ENCODE results near the gene ANKMY1. TPM values are rescaled to one million over a fixed set of nuclear protein-coding genes. Genes with fewer than 3 reads are reported as not detected.

The ANKMY1 gene
- total and polyA plus RNA-seq, 2 of the 8 experiments (the other 6 are each of a cell fraction or from before 2014, with no cell fraction given) = 4.5 to 4.8 TPM

DNA sequence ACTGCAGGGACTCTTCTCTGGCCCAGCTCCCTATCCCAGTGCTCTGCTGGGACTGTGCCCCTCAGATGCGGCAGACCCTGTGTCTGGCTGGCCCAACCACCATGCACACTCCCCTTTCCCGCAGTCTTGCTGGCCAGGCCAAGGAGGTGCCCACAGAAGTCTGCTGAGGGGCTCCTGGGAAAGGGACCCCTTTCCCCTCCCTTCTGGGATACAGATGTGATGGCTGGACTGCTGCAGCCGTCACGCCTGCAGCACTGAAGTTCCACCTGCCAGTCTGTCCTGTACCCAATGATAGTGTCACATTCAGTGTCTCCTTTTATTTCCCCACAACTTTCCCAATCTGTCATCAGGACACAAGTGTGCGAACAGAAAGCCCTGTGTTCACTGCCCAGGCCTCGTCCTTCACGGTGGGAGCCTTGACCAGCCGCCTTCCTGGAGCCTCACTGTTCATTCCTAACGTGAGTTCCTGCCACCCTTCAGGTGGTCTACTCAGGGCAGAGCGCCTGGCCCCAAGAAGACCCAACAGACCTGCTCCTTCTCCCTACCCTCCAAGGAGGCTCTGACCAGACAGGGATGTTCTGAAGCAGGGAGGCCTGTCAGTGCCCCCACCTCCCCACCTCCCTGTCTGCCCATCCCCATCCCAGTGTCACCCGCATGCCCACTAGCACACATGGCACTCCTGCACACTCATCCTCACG lies 47.1 kb downstream of the ANKMY1 start:
- WGBS, 2 experiments (ENCODE audit: extremely low coverage in 1 of 2, insufficient coverage in 1 of 2, insufficient read length in 1 of 2, insufficient replicate concordance in 2 of 2, low coverage in 1 of 2, low lambda C conversion rate in 2 of 2, missing lambda C conversion rate in 1 of 2) = 86% methylated on average over 12 of the region's 12 CpGs; no CpG with 5 or more reads in 1 of the 2 experiments
- no peak overlapping the region for H2BK20ac ChIP-seq (ENCODE audit: low read length)
- CTCF ChIA-PET (ENCODE audit: partially characterized antibody) = no interaction called here
- H4K20me1 ChIP-seq (replicated peaks in 1 of 2; ENCODE audit: control insufficient read depth in 1 of 2, insufficient read depth in 2 of 2, low read length in 2 of 2) = peaks cover 0 to 3% of the 10 kb centered on the region in 2 experiments
- H3K79me2 ChIP-seq (ENCODE audit: control insufficient read depth in 1 of 2, insufficient read depth in 2 of 2, low read length in 2 of 2) = no peaks in the 10 kb centered on the region
- H4K91ac ChIP-seq (replicated peaks; ENCODE audit: insufficient read length, low read length) = no peak overlapping the region
- H2BK5ac ChIP-seq (ENCODE audit: low read depth, low read length) = no peak overlapping the region
- peaks cover 0 to 2% (median 0%) of the 10 kb centered on the region in 4 experiments; a peak in 1 of 7 replicates for H3K27me3 ChIP-seq (replicated peaks in 1 of 4; ENCODE audit: control insufficient read depth in 3 of 4, extremely low read depth in 1 of 4, insufficient read depth in 3 of 4, low read length in 3 of 4)
- no peak overlapping the region for H3K9ac ChIP-seq (replicated peaks in 1 of 4; ENCODE audit: extremely low read depth in 1 of 4, low read depth in 3 of 4, low read length in 3 of 4)
- no peak overlapping the region for H3K14ac ChIP-seq (ENCODE audit: insufficient read length)
- H3K23me2 ChIP-seq (ENCODE audit: low read depth, low read length) = peaks cover 6% of the 10 kb centered on the region; the same call in 1 of the 2 replicates
- no peak overlapping the region for H3K27ac ChIP-seq (ENCODE audit: low read depth, low read length)
- H2BK120ac ChIP-seq (replicated peaks; ENCODE audit: low read depth, low read length) = no peak overlapping the region
- no peak overlapping the region for H3K4me2 ChIP-seq (ENCODE audit: insufficient read depth in 1 of 2, low read depth in 2 of 2, low read length in 2 of 2)
- H2AK5ac ChIP-seq (ENCODE audit: low read depth, low read length) = no peak overlapping the region
- H3K79me1 ChIP-seq (ENCODE audit: low read depth, low read length) = no peaks in the 10 kb centered on the region
- H4K5ac ChIP-seq (ENCODE audit: insufficient read length, low read depth, low read length) = no peak overlapping the region
- FAIRE-seq (no peak), DNase-seq (ENCODE audit: low read depth in 1 of 2, low spot score in 2 of 2) (no peak)
- no peaks in the 10 kb centered on the region for H3K4me1 ChIP-seq (replicated peaks in 1 of 4; ENCODE audit: control insufficient read depth in 3 of 4, insufficient read depth in 4 of 4, low read length in 3 of 4)
- H3K9me3 ChIP-seq (ENCODE audit: insufficient read depth in 2 of 2, low read depth in 1 of 2, low read length in 1 of 2) = no peaks in the 10 kb centered on the region
- H2AFZ ChIP-seq (ENCODE audit: low read length) = no peak overlapping the region
- H3K4ac ChIP-seq (replicated peaks; ENCODE audit: insufficient read length, low read depth, low read length) = no peak overlapping the region
- peak overlapping the region; percentile 51; the same call in 1 of the 2 replicates for H4K8ac ChIP-seq (ENCODE audit: extremely low read depth, insufficient read depth, low read length)
- no peak overlapping the region; the same call in 1 of the 2 replicates for H3K18ac ChIP-seq (ENCODE audit: extremely low read depth, low read length)
- H2BK12ac ChIP-seq (ENCODE audit: low read depth, low read length) = no peak overlapping the region
- POLR2A ChIA-PET (ENCODE audit: partially characterized antibody) = no interaction called here
- no peak overlapping the region for H2BK15ac ChIP-seq (ENCODE audit: low read length)
- no peak overlapping the region for H3K56ac ChIP-seq (replicated peaks; ENCODE audit: insufficient read length, low read depth, low read length)
- no peaks in the 10 kb centered on the region for H3K36me3 ChIP-seq (ENCODE audit: control insufficient read depth in 2 of 4, insufficient read depth in 4 of 4, low read length in 3 of 4)
- H3K4me3 ChIP-seq (ENCODE audit: extremely low read depth in 1 of 4, insufficient read depth in 2 of 4, low read depth in 3 of 4, low read length in 4 of 4) = no peak overlapping the region
- no peak overlapping the region for H3K23ac ChIP-seq (ENCODE audit: insufficient read length)
- no peak for TF ChIP-seq SRF (IDR thresholded peaks at IDR 0.05; ENCODE audit: low read depth, low read length)
- no peak for TF ChIP-seq MAFK (IDR thresholded peaks at IDR 0.05; ENCODE audit: low read depth, low read length)
- no peak for TF ChIP-seq EGR1 (IDR thresholded peaks at IDR 0.05; ENCODE audit: borderline replicate concordance, low read depth, low read length)
- TF ChIP-seq HDAC6 (IDR thresholded peaks at IDR 0.05; ENCODE audit: low read depth, low read length) = no peak
- TF ChIP-seq RAD21 (IDR thresholded peaks at IDR 0.05 in 1 of 2, conservative IDR thresholded peaks at IDR 0.05 in 1 of 2; ENCODE audit: low read depth in 2 of 2, low read length in 2 of 2) = no peak
- no peak for TF ChIP-seq TEAD4 (IDR thresholded peaks at IDR 0.05; ENCODE audit: low read depth, low read length)
- no peak for TF ChIP-seq TAF7 (optimal IDR thresholded peaks at IDR 0.05; ENCODE audit: borderline replicate concordance, low read depth, low read length)
- no peak for TF ChIP-seq ZNF274 (IDR thresholded peaks at IDR 0.05; ENCODE audit: borderline replicate concordance, extremely low read depth, low read length)
- no peak for TF ChIP-seq TBP (IDR thresholded peaks at IDR 0.05; ENCODE audit: low read depth, low read length)
- no peak for TF ChIP-seq USF2 (IDR thresholded peaks at IDR 0.05; ENCODE audit: low read length)
- no peak for TF ChIP-seq CBX5 (IDR thresholded peaks at IDR 0.05; ENCODE audit: low read depth, low read length)
- no peak for TF ChIP-seq KDM1A (IDR thresholded peaks at IDR 0.05; ENCODE audit: borderline replicate concordance, low read length)
- no peak for TF ChIP-seq CREB1 (IDR thresholded peaks at IDR 0.05)
